HCT116 (cell line): ENCODE data around the gene DCAF17. TPM values are rescaled to one million over a fixed set of nuclear protein-coding genes. Genes with fewer than 3 reads are reported as not detected.

Source experiments
- ATAC-seq: fragments of 200-7000 bp; cut with Tn5 transposase; 2 replicates; pipeline ENCODE4 v1.9.1; 2020; ENCODE audit warnings: mild to moderate bottlenecking, moderate library complexity
- BruUV-seq: library from RNA; stranded (reverse); fragments of 400-500 nt; replicated peaks from 2 replicates; lab custom pipeline; 2021; lab: Mats Ljungman, UMichigan
- CTCF ChIA-PET: fragments of 300-600 bp; sonication (Branson Sonifier 250); formaldehyde crosslinking; loops from one replicate; lab custom pipeline; 2021; ENCODE audit warnings: antibody characterized with exemption; lab: Charles Lee
- POLR2A ChIA-PET: fragments of 300-600, 350-600 bp; sonication (Branson Sonifier 250); formaldehyde crosslinking; loops from one replicate; lab custom pipeline; 2021; ENCODE audit warnings: antibody characterized with exemption; lab: Charles Lee
- RAD21 ChIA-PET, 2 experiments: fragments of 300-600 bp; sonication (Branson Sonifier 250); formaldehyde crosslinking; loops; one replicate each; lab custom pipeline; 2023; ENCODE audit warnings: low total read pairs in 2 of 2; ENCODE audit not compliant: uncharacterized antibody in 2 of 2, unreplicated experiment in 2 of 2, low non-redundant PET in 1 of 2; lab: Charles Lee
- DNase-seq: peaks from one replicate; pipeline ENCODE4 v3.0.0-alpha.2; 2010; ENCODE audit warnings: low read depth, low spot score
- H2AFZ ChIP-seq: fragments of 200-600 bp; shearing (Covaris generic), sonication (generic); 2 replicates; pipeline ENCODE4 v1.6.1; 2017; ENCODE audit warnings: low read depth, mixed run types, mixed read lengths, antibody characterized with exemption, low read length; ENCODE audit not compliant: poor library complexity, severe bottlenecking
- H3K27ac ChIP-seq: 2 replicates; pipeline ENCODE4 v1.5.1; 2012; ENCODE audit warnings: low read depth, low read length
- H3K27me3 ChIP-seq: fragments of 200-600 bp; sonication (generic); 2 replicates; pipeline ENCODE4 v1.6.1; 2016; ENCODE audit warnings: mixed run types, low read length, mixed read lengths; ENCODE audit not compliant: insufficient read depth
- H3K36me3 ChIP-seq, 2 experiments: fragments of 200-500 bp in 1 of 2; fragments of 200-600 bp in 1 of 2; sonication (Bioruptor generic) in 1 of 2; sonication (generic) in 1 of 2; 2 replicates each; pipeline versions ENCODE4 v1.5.1 to v1.6.1; 2014 to 2016; ENCODE audit warnings: low read length in 2 of 2, inconsistent platforms in 1 of 2, mixed read lengths in 1 of 2, mixed run types in 1 of 2; ENCODE audit not compliant: insufficient read depth in 2 of 2, control insufficient read depth in 1 of 2
- H3K4me1 ChIP-seq, 2 experiments: fragments of 200-600 bp in 1 of 2; sonication (generic) in 1 of 2; 2 replicates each; pipeline versions ENCODE4 v1.5.1 to v1.6.1; 2012 to 2017; ENCODE audit warnings: low read length in 2 of 2, inconsistent platforms in 1 of 2, mild to moderate bottlenecking in 1 of 2, mixed read lengths in 1 of 2, mixed run types in 1 of 2, moderate library complexity in 1 of 2; ENCODE audit not compliant: insufficient read depth in 2 of 2, control insufficient read depth in 1 of 2
- H3K4me2 ChIP-seq: fragments of 200-600 bp; sonication (generic); 2 replicates; pipeline ENCODE4 v1.6.1; 2017; ENCODE audit warnings: mixed run types, low read length, mixed read lengths
- H3K4me3 ChIP-seq, 2 experiments: fragments of 200-600 bp in 1 of 2; sonication (generic) in 1 of 2; replicated peaks in 1 of 2; 2 replicates each; pipeline ENCODE4 v1.5.1; 2011 to 2016; ENCODE audit warnings: low read length in 2 of 2, control low read depth in 1 of 2, low read depth in 1 of 2, mild to moderate bottlenecking in 1 of 2, mixed read lengths in 1 of 2, mixed run types in 1 of 2
- H3K79me2 ChIP-seq: fragments of 200-600 bp; sonication (generic); 2 replicates; pipeline ENCODE4 v1.6.1; 2017; ENCODE audit warnings: mild to moderate bottlenecking, mixed run types, low read length, moderate library complexity, mixed read lengths; ENCODE audit not compliant: insufficient read depth
- H3K9ac ChIP-seq: fragments of 200-600 bp; sonication (generic); 2 replicates; pipeline ENCODE4 v1.6.1; 2016; ENCODE audit warnings: low read length, mixed read lengths
- H3K9me2 ChIP-seq: fragments of 200-600 bp; sonication (generic), shearing (Covaris generic); 2 replicates; pipeline ENCODE4 v1.6.1; 2017; ENCODE audit warnings: mixed run types, mild to moderate bottlenecking, moderate library complexity; ENCODE audit not compliant: insufficient read depth
- H3K9me3 ChIP-seq, 2 experiments: fragments of 200-500 bp in 1 of 2; fragments of 200-600 bp in 1 of 2; sonication (Bioruptor generic) in 1 of 2; sonication (generic) in 1 of 2; 2 replicates each; pipeline ENCODE4 v1.6.1; 2014 to 2017; ENCODE audit warnings: low read length in 2 of 2, mixed read lengths in 2 of 2, inconsistent platforms in 1 of 2, low read depth in 1 of 2, mild to moderate bottlenecking in 1 of 2, mixed run types in 1 of 2, moderate library complexity in 1 of 2; ENCODE audit not compliant: control insufficient read depth in 1 of 2, insufficient read depth in 1 of 2
- H4K20me1 ChIP-seq: fragments of 200-600 bp; sonication (generic), shearing (Covaris generic); 2 replicates; pipeline ENCODE4 v1.6.1; 2017; ENCODE audit warnings: mixed run types, mild to moderate bottlenecking, moderate library complexity; ENCODE audit not compliant: insufficient read depth
- ATF3 ChIP-seq: IDR thresholded peaks from 2 replicates; pipeline ENCODE4 v1.6.1; 2012
- CEBPB ChIP-seq: IDR thresholded peaks from 2 replicates; pipeline ENCODE4 v1.6.1; 2012; ENCODE audit warnings: low read depth
- CTCF ChIP-seq, 3 experiments: fragments of 200-600 bp in 1 of 3; sonication (generic) in 1 of 3; IDR thresholded peaks in 2 of 3; conservative IDR thresholded peaks in 1 of 3; 2 replicates each; pipeline ENCODE4 v1.5.1; 2012 to 2017; ENCODE audit warnings: low read depth in 2 of 3, low read length in 2 of 3, antibody characterized with exemption in 1 of 3, borderline replicate concordance in 1 of 3, control low read depth in 1 of 3, mild to moderate bottlenecking in 1 of 3, mixed read lengths in 1 of 3, mixed run types in 1 of 3, moderate library complexity in 1 of 3; ENCODE audit not compliant: insufficient read depth in 1 of 3
- EZH2 ChIP-seq: fragments of 200-600 bp; sonication (generic); IDR thresholded peaks from 2 replicates; pipeline ENCODE4 v1.6.1; 2017; ENCODE audit warnings: antibody characterized with exemption, mixed run types
- EZH2phosphoT487 ChIP-seq: fragments of 200-600 bp; IDR thresholded peaks from 2 replicates; pipeline ENCODE4 v1.6.1; 2018; ENCODE audit warnings: antibody characterized with exemption, borderline replicate concordance
- FOSL1 ChIP-seq: IDR thresholded peaks from 2 replicates; pipeline ENCODE4 v1.6.1; 2012; ENCODE audit warnings: low read depth
- RAD21 ChIP-seq: IDR thresholded peaks from 2 replicates; pipeline ENCODE4 v1.6.1; 2012; ENCODE audit warnings: low read depth, mild to moderate bottlenecking
- REST ChIP-seq: IDR thresholded peaks from 2 replicates; pipeline ENCODE4 v1.6.1; 2012; ENCODE audit warnings: low read depth
- SIN3A ChIP-seq: IDR thresholded peaks from 2 replicates; pipeline ENCODE4 v1.6.1; 2012; ENCODE audit warnings: low read depth
- ZFX ChIP-seq: fragments of 450-650 bp; IDR thresholded peaks from 2 replicates; pipeline ENCODE4 v1.6.1; 2017
- intact Hi-C: fragments of 100-400 bp; cut with micrococcal nuclease; formaldehyde crosslinking; loops from 2 replicates; pipeline ENCODE4 v1.10.0; 2022
- total RNA-seq: library from RNA; stranded (reverse); gene quantifications from one replicate; pipeline ENCODE4 v1.2.1, GENCODE V29; 2021; ENCODE audit not compliant: unreplicated experiment

The DCAF17 gene
- total RNA-seq, 1 experiment from 2014 or later, result 17.7 TPM

GRCh38 chr2:171389780-171390179 is 44.2 kb upstream of the DCAF17 start (continued):
- TF ChIP-seq EZH2 (no peak), ZFX (no peak), REST (no peak), SIN3A (no peak), RAD21 (no peak), CEBPB (no peak), ATF3 (no peak)
- TF ChIP-seq, all 23 proteins: peak for 0

- intact Hi-C loops, result no loop called here
- Histone ChIP-seq H3K9ac (no peak overlapping the region), H3K4me1 (peaks cover 0 to 4% of the 10 kb centered on the region in 2 experiments; a peak in 2 of 4 replicates), H3K27me3 (no peaks in the 10 kb centered on the region), H3K27ac (no peak overlapping the region), H3K36me3 (no peaks in the 10 kb centered on the region), H3K9me2 (no peaks in the 10 kb centered on the region), H3K4me3 (no peak overlapping the region), H3K4me2 (no peak overlapping the region), H4K20me1 (no peaks in the 10 kb centered on the region), H2AFZ (no peak overlapping the region), H3K9me3 (no peaks in the 10 kb centered on the region), H3K79me2 (peaks cover 36% of the 10 kb centered on the region)
- DNase-seq (no peak), ATAC-seq (no peak)
- ChIA-PET CTCF (no interaction called here), RAD21 (no interaction called here), POLR2A (no interaction called here)
- TF ChIP-seq CTCF (IDR thresholded peaks at IDR 0.05 in 2 of 3, conservative IDR thresholded peaks at IDR 0.05 in 1 of 3; ENCODE audit: borderline replicate concordance in 1 of 3, insufficient read depth in 1 of 3, low read depth in 2 of 3, low read length in 2 of 3) (no peak), FOSL1 (no peak), RAD21 (no peak), EZH2phosphoT487 (no peak), EZH2 (no peak), SIN3A (no peak)
- BruUV-seq, result no TSS peak
Observed at GRCh38 chr2:171390941-171391516, 43.0 kb upstream of the DCAF17 start.
